HL-60 (cell line): Measurements from ENCODE around the gene ASB8.

Experiments used
- POLR2AphosphoS5 ChIP-seq: IDR thresholded peaks from 2 replicates; pipeline ENCODE4 v1.6.1; 2012; ENCODE audit warnings: low read depth
- TF ChIP-seq, protein P1 (sequence below): IDR thresholded peaks from one replicate; pipeline ENCODE4 v1.5.1; 2011; ENCODE audit warnings: low read length, control low read depth, inconsistent platforms; ENCODE audit not compliant: insufficient read depth
- TF ChIP-seq, protein P2 (sequence below): IDR thresholded peaks from 2 replicates; pipeline ENCODE4 v1.6.1; 2012; ENCODE audit warnings: low read depth; ENCODE audit not compliant: insufficient replicate concordance

DNA sequence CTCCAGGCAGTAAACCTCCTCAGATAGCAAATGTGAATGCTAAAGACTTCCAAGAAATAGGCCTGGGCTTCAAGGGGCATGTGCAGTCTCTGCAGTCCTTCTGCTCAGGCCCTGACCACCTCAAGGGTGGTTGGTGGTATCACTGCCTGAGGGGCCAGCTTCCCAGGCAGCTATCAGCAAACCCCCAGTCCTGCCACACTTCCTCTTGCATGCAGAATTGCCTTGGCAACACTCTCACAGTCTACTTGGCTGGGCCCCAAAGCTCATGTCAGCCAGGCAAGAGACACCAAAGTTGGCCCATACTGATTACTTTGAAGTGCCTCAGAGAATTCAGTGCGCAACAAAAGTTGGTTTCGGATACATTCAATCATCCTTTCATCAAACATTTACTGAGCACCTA lies 3.5 kb upstream of the ASB8 start:
- TF ChIP-seq, protein P1, sequence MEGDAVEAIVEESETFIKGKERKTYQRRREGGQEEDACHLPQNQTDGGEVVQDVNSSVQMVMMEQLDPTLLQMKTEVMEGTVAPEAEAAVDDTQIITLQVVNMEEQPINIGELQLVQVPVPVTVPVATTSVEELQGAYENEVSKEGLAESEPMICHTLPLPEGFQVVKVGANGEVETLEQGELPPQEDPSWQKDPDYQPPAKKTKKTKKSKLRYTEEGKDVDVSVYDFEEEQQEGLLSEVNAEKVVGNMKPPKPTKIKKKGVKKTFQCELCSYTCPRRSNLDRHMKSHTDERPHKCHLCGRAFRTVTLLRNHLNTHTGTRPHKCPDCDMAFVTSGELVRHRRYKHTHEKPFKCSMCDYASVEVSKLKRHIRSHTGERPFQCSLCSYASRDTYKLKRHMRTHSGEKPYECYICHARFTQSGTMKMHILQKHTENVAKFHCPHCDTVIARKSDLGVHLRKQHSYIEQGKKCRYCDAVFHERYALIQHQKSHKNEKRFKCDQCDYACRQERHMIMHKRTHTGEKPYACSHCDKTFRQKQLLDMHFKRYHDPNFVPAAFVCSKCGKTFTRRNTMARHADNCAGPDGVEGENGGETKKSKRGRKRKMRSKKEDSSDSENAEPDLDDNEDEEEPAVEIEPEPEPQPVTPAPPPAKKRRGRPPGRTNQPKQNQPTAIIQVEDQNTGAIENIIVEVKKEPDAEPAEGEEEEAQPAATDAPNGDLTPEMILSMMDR, result no peak
- TF ChIP-seq POLR2AphosphoS5, result no peak
- TF ChIP-seq, protein P2, sequence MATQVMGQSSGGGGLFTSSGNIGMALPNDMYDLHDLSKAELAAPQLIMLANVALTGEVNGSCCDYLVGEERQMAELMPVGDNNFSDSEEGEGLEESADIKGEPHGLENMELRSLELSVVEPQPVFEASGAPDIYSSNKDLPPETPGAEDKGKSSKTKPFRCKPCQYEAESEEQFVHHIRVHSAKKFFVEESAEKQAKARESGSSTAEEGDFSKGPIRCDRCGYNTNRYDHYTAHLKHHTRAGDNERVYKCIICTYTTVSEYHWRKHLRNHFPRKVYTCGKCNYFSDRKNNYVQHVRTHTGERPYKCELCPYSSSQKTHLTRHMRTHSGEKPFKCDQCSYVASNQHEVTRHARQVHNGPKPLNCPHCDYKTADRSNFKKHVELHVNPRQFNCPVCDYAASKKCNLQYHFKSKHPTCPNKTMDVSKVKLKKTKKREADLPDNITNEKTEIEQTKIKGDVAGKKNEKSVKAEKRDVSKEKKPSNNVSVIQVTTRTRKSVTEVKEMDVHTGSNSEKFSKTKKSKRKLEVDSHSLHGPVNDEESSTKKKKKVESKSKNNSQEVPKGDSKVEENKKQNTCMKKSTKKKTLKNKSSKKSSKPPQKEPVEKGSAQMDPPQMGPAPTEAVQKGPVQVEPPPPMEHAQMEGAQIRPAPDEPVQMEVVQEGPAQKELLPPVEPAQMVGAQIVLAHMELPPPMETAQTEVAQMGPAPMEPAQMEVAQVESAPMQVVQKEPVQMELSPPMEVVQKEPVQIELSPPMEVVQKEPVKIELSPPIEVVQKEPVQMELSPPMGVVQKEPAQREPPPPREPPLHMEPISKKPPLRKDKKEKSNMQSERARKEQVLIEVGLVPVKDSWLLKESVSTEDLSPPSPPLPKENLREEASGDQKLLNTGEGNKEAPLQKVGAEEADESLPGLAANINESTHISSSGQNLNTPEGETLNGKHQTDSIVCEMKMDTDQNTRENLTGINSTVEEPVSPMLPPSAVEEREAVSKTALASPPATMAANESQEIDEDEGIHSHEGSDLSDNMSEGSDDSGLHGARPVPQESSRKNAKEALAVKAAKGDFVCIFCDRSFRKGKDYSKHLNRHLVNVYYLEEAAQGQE, result no peak
